MM.1S (cell line): Measurements from ENCODE around the gene SLC6A9.

ENCODE experiments used
- DNase-seq: peaks from one replicate; pipeline ENCODE4 v3.0.0-alpha.2; 2015
- H2AFZ ChIP-seq: fragments of 300-600 bp; sonication (generic); 2 replicates; pipeline ENCODE4 v1.6.0; 2016; ENCODE audit warnings: antibody characterized with exemption, low read length
- H3F3A ChIP-seq: fragments of 300-600 bp; sonication (generic); 2 replicates; pipeline ENCODE4 v1.6.1; 2016; ENCODE audit warnings: mild to moderate bottlenecking, antibody characterized with exemption, low read length, moderate library complexity, mixed read lengths; ENCODE audit not compliant: insufficient read depth
- H3K27ac ChIP-seq: fragments of 300-600 bp; sonication (generic); 2 replicates; pipeline ENCODE4 v1.5.1; 2016; ENCODE audit warnings: mild to moderate bottlenecking, low read length
- H3K27me3 ChIP-seq: fragments of 300-600 bp; sonication (generic); replicated peaks from 2 replicates; pipeline ENCODE4 v1.6.0; 2016; ENCODE audit warnings: low read length; ENCODE audit not compliant: insufficient read depth
- H3K36me3 ChIP-seq: fragments of 300-600 bp; sonication (generic); replicated peaks from 2 replicates; pipeline ENCODE4 v1.6.1; 2016; ENCODE audit warnings: mild to moderate bottlenecking, low read length, mixed read lengths; ENCODE audit not compliant: insufficient read depth
- H3K4me1 ChIP-seq: fragments of 300-600 bp; sonication (generic); 2 replicates; pipeline ENCODE4 v1.6.1; 2016; ENCODE audit warnings: low read length, mixed read lengths
- H3K4me2 ChIP-seq: fragments of 300-600 bp; sonication (generic); 2 replicates; pipeline ENCODE4 v1.6.0; 2016; ENCODE audit warnings: low read depth, low read length
- H3K4me3 ChIP-seq: fragments of 300-600 bp; sonication (generic); 2 replicates; pipeline ENCODE4 v1.5.1; 2016; ENCODE audit warnings: low read length, mixed read lengths
- H3K79me2 ChIP-seq: fragments of 300-600 bp; sonication (generic); 2 replicates; pipeline ENCODE4 v1.6.1; 2016; ENCODE audit warnings: mixed run types, low read length, mixed read lengths
- H3K9ac ChIP-seq: fragments of 300-600 bp; sonication (generic); 2 replicates; pipeline ENCODE4 v1.6.1; 2016; ENCODE audit warnings: low read length, mixed read lengths
- H3K9me2 ChIP-seq: fragments of 300-600 bp; sonication (generic); replicated peaks from 2 replicates; pipeline ENCODE4 v1.6.1; 2016; ENCODE audit warnings: mild to moderate bottlenecking, low read length, mixed read lengths; ENCODE audit not compliant: insufficient read depth
- H3K9me3 ChIP-seq: fragments of 300-600 bp; sonication (generic); replicated peaks from 2 replicates; pipeline ENCODE4 v1.6.1; 2016; ENCODE audit warnings: mild to moderate bottlenecking, low read length, mixed read lengths; ENCODE audit not compliant: insufficient read depth
- H4K20me1 ChIP-seq: fragments of 300-600 bp; sonication (generic); 2 replicates; pipeline ENCODE4 v1.6.1; 2016; ENCODE audit warnings: mild to moderate bottlenecking, low read length, moderate library complexity, mixed read lengths; ENCODE audit not compliant: insufficient read depth
- EZH2 ChIP-seq: fragments of 300-600 bp; sonication (generic); optimal IDR thresholded peaks from 2 replicates; pipeline ENCODE3; 2017; ENCODE audit warnings: low read depth, mild to moderate bottlenecking, antibody characterized with exemption, low read length, mixed read lengths
- EZH2phosphoT487 ChIP-seq: fragments of 300-600 bp; sonication (generic); IDR thresholded peaks from 2 replicates; pipeline ENCODE4 v1.6.1; 2018; ENCODE audit warnings: antibody characterized with exemption, low read length
- TF ChIP-seq, protein P1 (sequence below): fragments of 300-600 bp; sonication (generic); IDR thresholded peaks from 2 replicates; pipeline ENCODE4 v1.5.1; 2016; ENCODE audit warnings: antibody characterized with exemption, low read length, mixed read lengths

Gene SLC6A9

DNA sequence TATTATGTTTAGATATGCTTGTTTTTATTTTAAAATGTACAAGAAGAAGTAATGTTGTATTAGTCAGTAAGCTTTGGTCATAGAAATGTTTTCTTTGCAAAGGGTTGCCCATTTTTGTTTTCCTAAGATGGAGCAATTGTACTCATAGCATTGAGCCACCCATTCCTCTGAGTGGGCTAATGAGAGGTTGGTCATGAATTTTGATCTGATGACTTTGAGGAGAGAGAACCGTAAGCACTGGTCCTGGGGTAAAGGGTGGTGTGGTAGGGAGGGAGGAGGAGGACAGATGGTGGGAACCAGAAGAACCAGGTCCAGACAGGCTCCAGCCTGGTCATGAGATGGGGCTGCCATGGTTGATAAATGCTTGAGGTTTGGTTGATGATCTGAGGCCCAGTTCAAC, 15.9 kb upstream of the SLC6A9 start:
- Histone ChIP-seq H3K27me3 (no peaks in the 10 kb centered on the region), H3K9me2 (no peaks in the 10 kb centered on the region), H3K9me3 (no peaks in the 10 kb centered on the region), H3K9ac (no peak overlapping the region), H3F3A (no peaks in the 10 kb centered on the region), H3K4me3 (no peak overlapping the region), H3K27ac (no peak overlapping the region), H3K4me2 (peak overlapping the region; percentile 44; the same call in 1 of the 2 replicates), H3K79me2 (no peaks in the 10 kb centered on the region), H4K20me1 (no peaks in the 10 kb centered on the region), H3K36me3 (no peaks in the 10 kb centered on the region), H3K4me1 (no peaks in the 10 kb centered on the region), H2AFZ (peak overlapping the region; percentile 67)
- DNase-seq = no peak
- TF ChIP-seq EZH2phosphoT487 = no peak
- TF ChIP-seq, protein P1, sequence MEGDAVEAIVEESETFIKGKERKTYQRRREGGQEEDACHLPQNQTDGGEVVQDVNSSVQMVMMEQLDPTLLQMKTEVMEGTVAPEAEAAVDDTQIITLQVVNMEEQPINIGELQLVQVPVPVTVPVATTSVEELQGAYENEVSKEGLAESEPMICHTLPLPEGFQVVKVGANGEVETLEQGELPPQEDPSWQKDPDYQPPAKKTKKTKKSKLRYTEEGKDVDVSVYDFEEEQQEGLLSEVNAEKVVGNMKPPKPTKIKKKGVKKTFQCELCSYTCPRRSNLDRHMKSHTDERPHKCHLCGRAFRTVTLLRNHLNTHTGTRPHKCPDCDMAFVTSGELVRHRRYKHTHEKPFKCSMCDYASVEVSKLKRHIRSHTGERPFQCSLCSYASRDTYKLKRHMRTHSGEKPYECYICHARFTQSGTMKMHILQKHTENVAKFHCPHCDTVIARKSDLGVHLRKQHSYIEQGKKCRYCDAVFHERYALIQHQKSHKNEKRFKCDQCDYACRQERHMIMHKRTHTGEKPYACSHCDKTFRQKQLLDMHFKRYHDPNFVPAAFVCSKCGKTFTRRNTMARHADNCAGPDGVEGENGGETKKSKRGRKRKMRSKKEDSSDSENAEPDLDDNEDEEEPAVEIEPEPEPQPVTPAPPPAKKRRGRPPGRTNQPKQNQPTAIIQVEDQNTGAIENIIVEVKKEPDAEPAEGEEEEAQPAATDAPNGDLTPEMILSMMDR = no peak
- TF ChIP-seq EZH2 = no peak

DNA sequence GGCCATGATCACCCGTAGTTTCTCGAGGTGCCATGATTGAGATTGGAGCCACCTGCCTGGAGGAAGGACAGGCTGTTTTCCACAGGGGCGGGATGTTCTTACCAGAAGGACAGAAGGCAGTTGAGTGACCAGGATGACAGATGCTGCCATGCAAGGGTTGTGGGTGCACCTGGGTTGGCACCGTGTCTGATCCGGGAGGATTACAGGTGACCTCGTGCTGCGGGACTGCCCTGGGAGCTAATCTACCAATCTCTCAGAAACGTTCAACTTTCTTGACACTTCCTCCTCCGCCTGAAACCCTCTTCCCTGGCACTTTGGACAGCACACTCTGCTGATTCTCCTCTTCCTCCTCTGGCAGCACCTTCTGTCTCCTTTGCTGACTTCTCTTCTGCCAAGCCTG, 13.8 kb upstream of the SLC6A9 start:
- H4K20me1 ChIP-seq = no peaks in the 10 kb centered on the region
- H3K27me3 ChIP-seq = no peaks in the 10 kb centered on the region
- H3K9me3 ChIP-seq = no peaks in the 10 kb centered on the region
- H3K27ac ChIP-seq = no peak overlapping the region
- no peak for DNase-seq
- H3F3A ChIP-seq = no peaks in the 10 kb centered on the region
- H3K79me2 ChIP-seq = no peaks in the 10 kb centered on the region
- no peaks in the 10 kb centered on the region for H3K36me3 ChIP-seq
- no peak overlapping the region for H3K9ac ChIP-seq
- H3K9me2 ChIP-seq = no peaks in the 10 kb centered on the region
- H3K4me1 ChIP-seq = no peaks in the 10 kb centered on the region
- no peak overlapping the region for H2AFZ ChIP-seq
- no peak overlapping the region for H3K4me2 ChIP-seq
- TF ChIP-seq EZH2phosphoT487 (no peak), EZH2 (no peak)
- TF ChIP-seq, protein P1 = no peak
- H3K4me3 ChIP-seq = no peak overlapping the region

DNA sequence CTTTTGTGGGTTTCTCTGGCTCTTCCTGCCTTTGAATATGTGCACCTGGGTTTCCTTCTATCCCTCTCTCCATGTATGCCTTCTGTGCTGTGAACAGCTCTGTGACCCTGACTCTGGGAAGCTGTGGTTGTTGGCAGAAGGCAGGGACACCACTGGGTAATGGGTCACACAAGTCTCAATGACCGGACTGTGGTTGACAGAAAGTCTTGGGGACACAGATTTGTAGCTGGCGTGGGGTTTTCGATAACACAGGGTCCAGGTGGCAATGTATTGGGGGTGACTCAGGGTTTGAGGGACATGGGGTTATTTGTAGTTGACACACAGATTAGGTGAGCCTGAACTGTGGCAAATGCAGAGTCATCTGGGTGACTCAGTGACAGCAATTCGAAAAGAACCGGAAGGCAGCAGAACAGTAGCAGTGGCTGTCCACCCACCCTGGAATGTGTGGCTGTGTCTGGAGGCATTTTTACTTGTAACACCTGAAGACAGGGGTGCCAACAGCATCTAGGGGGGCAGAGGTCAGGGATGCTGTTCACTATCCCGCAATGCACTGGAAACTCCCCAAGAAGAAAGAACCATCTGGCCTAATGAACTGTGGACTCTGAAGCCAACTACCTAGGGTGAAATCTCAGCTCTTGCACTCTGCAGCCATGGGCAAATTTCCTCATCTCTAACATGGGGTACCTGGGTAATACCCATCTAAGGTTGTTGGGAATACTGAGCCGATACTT, 13.0 kb upstream of the SLC6A9 start:
- TF ChIP-seq EZH2phosphoT487 = no peak
- TF ChIP-seq EZH2 = no peak
- Histone ChIP-seq H3K36me3 (no peaks in the 10 kb centered on the region), H3K4me3 (no peak overlapping the region), H3K9me2 (no peaks in the 10 kb centered on the region), H3K4me1 (no peaks in the 10 kb centered on the region), H3K79me2 (no peaks in the 10 kb centered on the region), H2AFZ (no peak overlapping the region), H3K4me2 (no peak overlapping the region), H3K9me3 (no peaks in the 10 kb centered on the region), H4K20me1 (no peaks in the 10 kb centered on the region), H3K27me3 (no peaks in the 10 kb centered on the region), H3K9ac (no peak overlapping the region), H3K27ac (no peak overlapping the region), H3F3A (no peaks in the 10 kb centered on the region)
- no peak for DNase-seq
